Measurements from ENCODE around the gene CNTLN. TPM values are rescaled to one million over a fixed set of nuclear protein-coding genes. Genes with fewer than 3 reads are reported as not detected.

The CNTLN gene
- total RNA-seq, 1 donor from 2014 or later, result 10.1 TPM

GRCh38 chr9:17216646-17217045 is 81.8 kb downstream of the CNTLN start:
- no peak overlapping the region for H3K4me3 Mint-ChIP-seq
- H3K4me1 Mint-ChIP-seq, result no peaks in the 10 kb centered on the region
- Histone ChIP-seq H2AFZ (replicated peaks) (no peak overlapping the region), H3K9me3 (ENCODE audit: low read depth) (no peaks in the 10 kb centered on the region), H4K20me1 (ENCODE audit: low read depth) (no peaks in the 10 kb centered on the region), H3K27ac (no peak overlapping the region), H3K4me2 (no peak overlapping the region), H3K27me3 (no peaks in the 10 kb centered on the region), H3K79me2 (ENCODE audit: low read depth) (no peaks in the 10 kb centered on the region), H3K36me3 (no peaks in the 10 kb centered on the region), H3K9ac (no peak overlapping the region), H3K4me1 (no peaks in the 10 kb centered on the region), H3F3A (ENCODE audit: low read depth) (no peaks in the 10 kb centered on the region), H3K4me3 (no peak overlapping the region)
- H3K9me3 Mint-ChIP-seq, result peaks cover 28% of the 10 kb centered on the region
- no peaks in the 10 kb centered on the region for H3K27me3 Mint-ChIP-seq (ENCODE audit: insufficient read depth, low read depth)
- peaks cover 6% of the 10 kb centered on the region for H3K36me3 Mint-ChIP-seq
- TF ChIP-seq CTCF (IDR thresholded peaks at IDR 0.05) (no peak), EZH2phosphoT487 (IDR thresholded peaks at IDR 0.05) (no peak), EZH2 (IDR thresholded peaks at IDR 0.05) (no peak)
- no peak for DNase-seq (ENCODE audit: low spot score)
- H3K27ac Mint-ChIP-seq, result no peak overlapping the region

- Histone ChIP-seq H4K20me1 (ENCODE audit: low read depth) (no peaks in the 10 kb centered on the region), H3K4me2 (no peak overlapping the region), H3K27me3 (no peaks in the 10 kb centered on the region), H3K9me3 (ENCODE audit: low read depth) (no peaks in the 10 kb centered on the region), H3K9ac (no peak overlapping the region), H3K4me1 (no peaks in the 10 kb centered on the region), H3K79me2 (ENCODE audit: low read depth) (no peaks in the 10 kb centered on the region), H3K36me3 (no peaks in the 10 kb centered on the region), H3K4me3 (no peak overlapping the region), H3K27ac (no peak overlapping the region), H2AFZ (replicated peaks) (no peak overlapping the region), H3F3A (ENCODE audit: low read depth) (no peaks in the 10 kb centered on the region)
- Mint-ChIP-seq H3K36me3 (peaks cover 6% of the 10 kb centered on the region), H3K4me3 (no peak overlapping the region), H3K27me3 (ENCODE audit: insufficient read depth, low read depth) (no peaks in the 10 kb centered on the region), H3K27ac (no peak overlapping the region), H3K9me3 (peaks cover 22% of the 10 kb centered on the region), H3K4me1 (no peaks in the 10 kb centered on the region)
- DNase-seq (ENCODE audit: low spot score), result no peak
- TF ChIP-seq EZH2 (IDR thresholded peaks at IDR 0.05) (no peak), EZH2phosphoT487 (IDR thresholded peaks at IDR 0.05) (no peak), CTCF (IDR thresholded peaks at IDR 0.05) (no peak)
Observed at GRCh38 chr9:17217272-17217671, 82.4 kb downstream of the CNTLN start.

GRCh38 chr9:17219261-17219660 is 84.4 kb downstream of the CNTLN start:
- Histone ChIP-seq H3F3A (ENCODE audit: low read depth) (no peaks in the 10 kb centered on the region), H4K20me1 (ENCODE audit: low read depth) (no peaks in the 10 kb centered on the region), H3K9me3 (ENCODE audit: low read depth) (no peaks in the 10 kb centered on the region), H2AFZ (replicated peaks) (no peak overlapping the region), H3K4me2 (no peak overlapping the region), H3K36me3 (no peaks in the 10 kb centered on the region), H3K4me1 (no peaks in the 10 kb centered on the region), H3K27me3 (no peaks in the 10 kb centered on the region), H3K27ac (no peak overlapping the region), H3K9ac (no peak overlapping the region), H3K4me3 (no peak overlapping the region), H3K79me2 (ENCODE audit: low read depth) (no peaks in the 10 kb centered on the region)
- no peaks in the 10 kb centered on the region for H3K4me1 Mint-ChIP-seq
- H3K4me3 Mint-ChIP-seq, result no peak overlapping the region
- H3K9me3 Mint-ChIP-seq, result peaks cover 5% of the 10 kb centered on the region
- peaks cover 3% of the 10 kb centered on the region for H3K36me3 Mint-ChIP-seq
- no peak for DNase-seq (ENCODE audit: low spot score)
- TF ChIP-seq CTCF (IDR thresholded peaks at IDR 0.05) (peak; percentile 20), EZH2phosphoT487 (IDR thresholded peaks at IDR 0.05) (no peak)
- H3K27ac Mint-ChIP-seq, result no peak overlapping the region
- H3K27me3 Mint-ChIP-seq (ENCODE audit: insufficient read depth, low read depth), result no peaks in the 10 kb centered on the region
